Heart left ventricle (tissue), 13 donors: ENCODE results near the gene SMCO4.

ENCODE experiments used
- CTCF ChIP-seq, 12 donors: fragments of 200-600 bp; sonication (generic) in 4 of 12; IDR thresholded peaks; one replicate each; pipeline versions ENCODE4 v1.5.0 to v1.8.0; 2018 to 2022; ENCODE audit warnings: antibody characterized with exemption in 12 of 12, mild to moderate bottlenecking in 5 of 12
- POLR2A ChIP-seq, 2 donors: fragments of 450-650 bp; IDR thresholded peaks; one replicate each; pipeline ENCODE4 v1.6.1; 2017; ENCODE audit warnings: antibody characterized with exemption in 2 of 2, mild to moderate bottlenecking in 2 of 2, moderate library complexity in 2 of 2
- donor health status: ischemic (EF 13 %, LVEDD 7.1; RV severe dilation, severe dysfunction).
- donor health status: DM: no; HTN: yes; CAD: no.
- donor health status: DM: no; HTN: no; CAD: no.
- donor health status: ischemic (EF 25% LVEDD 6.9; RV normal size, moderate dysfunction).
- donor health status: ischemic (EF 25% LVEDD 5.7; RV mildly dilated, moderate dysfunction).
- donor health status: ischemic (EF 35%, LVEDD 5.7; RV mildly dilated, moderate dysfunction).
- donor health status: nonischemic (EF 11% LVEDD 7.7; RV severe dilation, severe dysfunction).
- donor health status: DM: yes; HTN: yes; CAD: no.
- donor health status: PGD.
- donor health status: ischemic (EF 29% LVEDD 5.4; RV normal size, mild dysfunction).
- donor health status: nonischemic (EF 23%, LVEDD 6.1; RV moderate dilation, normal function).

- TF ChIP-seq CTCF (IDR thresholded peaks at IDR 0.05) = no peak
- no peak for TF ChIP-seq POLR2A (IDR thresholded peaks at IDR 0.05)
Measured at GRCh38 chr11:93517611-93518010, 25.6 kb downstream of the SMCO4 start.
